Smooth muscle cell (in vitro differentiated cells): Measurements from ENCODE around the gene CLDN22. TPM values are rescaled to one million over a fixed set of nuclear protein-coding genes. Genes with fewer than 3 reads are reported as not detected.

Experiments
- DNase-seq: peaks from one replicate; lab custom pipeline; 2025; ENCODE audit not compliant: unreplicated experiment; lab: John Stamatoyannopoulos, UW
- H2AFZ ChIP-seq: fragments of 200-600 bp; sonication (generic); 2 replicates; pipeline ENCODE4 v1.6.0; 2016; ENCODE audit warnings: antibody characterized with exemption, low read depth, mild to moderate bottlenecking
- H3F3A ChIP-seq: fragments of 200-600 bp; sonication (generic); 2 replicates; pipeline ENCODE4 v1.6.0; 2017; ENCODE audit warnings: antibody characterized with exemption, low read depth
- H3K27ac ChIP-seq: fragments of 200-600 bp; sonication (generic); 2 replicates; pipeline ENCODE4 v1.5.1; 2016; ENCODE audit warnings: low read depth, mild to moderate bottlenecking
- H3K27me3 ChIP-seq: fragments of 200-600 bp; sonication (generic); 2 replicates; pipeline ENCODE4 v1.6.1; 2016; ENCODE audit warnings: low read depth, mild to moderate bottlenecking
- H3K36me3 ChIP-seq: fragments of 200-600 bp; sonication (generic); 2 replicates; pipeline ENCODE4 v1.5.1; 2016; ENCODE audit warnings: low read depth
- H3K4me1 ChIP-seq: fragments of 200-600 bp; sonication (generic); 2 replicates; pipeline ENCODE4 v1.5.1; 2016; ENCODE audit warnings: low read depth
- H3K4me2 ChIP-seq: fragments of 200-600 bp; sonication (generic); 2 replicates; pipeline ENCODE4 v1.6.0; 2016; ENCODE audit warnings: mild to moderate bottlenecking
- H3K4me3 ChIP-seq: fragments of 200-600 bp; sonication (generic); 2 replicates; pipeline ENCODE4 v1.5.1; 2016; ENCODE audit warnings: mild to moderate bottlenecking
- H3K79me2 ChIP-seq: fragments of 200-600 bp; sonication (generic); 2 replicates; pipeline ENCODE4 v1.6.0; 2016; ENCODE audit warnings: low read depth, mild to moderate bottlenecking
- H3K9ac ChIP-seq: fragments of 200-600 bp; sonication (generic); 2 replicates; pipeline ENCODE4 v1.6.0; 2016; ENCODE audit warnings: low read depth
- H3K9me3 ChIP-seq: fragments of 200-600 bp; sonication (generic); replicated peaks from 2 replicates; pipeline ENCODE4 v1.5.1; 2016; ENCODE audit warnings: low read depth
- H4K20me1 ChIP-seq: fragments of 200-600 bp; sonication (generic); 2 replicates; pipeline ENCODE4 v1.6.0; 2016; ENCODE audit warnings: low read depth
- CTCF ChIP-seq: fragments of 200-600 bp; sonication (generic); IDR thresholded peaks from 2 replicates; pipeline ENCODE4 v1.5.1; 2017; ENCODE audit warnings: borderline replicate concordance, mild to moderate bottlenecking, antibody characterized with exemption; ENCODE audit not compliant: insufficient read depth, poor library complexity, severe bottlenecking
- WGBS: methylation state at CpG from one replicate; pipeline ENCODE4 v1.1.7; 2016; ENCODE audit warnings: low lambda C conversion rate; 5-methylcytosine and 5-hydroxymethylcytosine counted together
- polyA plus RNA-seq: library from polyadenylated mRNA; unstranded; fragments of >200 nt; fragmentation: Nextera tagmentation; extraction: Ambion mirVana; gene quantifications from 2 replicates; pipeline ENCODE4 v1.2.1, GENCODE V29; 2016
- total RNA-seq: library from RNA; depleted of rRNA; stranded (reverse); fragments of >200 nt; gene quantifications from 2 replicates; pipeline ENCODE4 v1.2.3, GENCODE V29; 2014

The CLDN22 gene
- total and polyA plus RNA-seq, 2 experiments from 2014 or later: 0.08 TPM; not detected in 1

- H4K20me1 ChIP-seq: no peaks in the 10 kb centered on the region
- no peak overlapping the region for H3K4me2 ChIP-seq
- H3K36me3 ChIP-seq: no peaks in the 10 kb centered on the region
- TF ChIP-seq CTCF: no peak
- H3K9me3 ChIP-seq: no peaks in the 10 kb centered on the region
- no peak overlapping the region for H3K27ac ChIP-seq
- no peaks in the 10 kb centered on the region for H3K4me1 ChIP-seq
- no peaks in the 10 kb centered on the region for H3K27me3 ChIP-seq
- H3F3A ChIP-seq: no peaks in the 10 kb centered on the region
- no peak overlapping the region for H2AFZ ChIP-seq
- no peak for DNase-seq
- H3K9ac ChIP-seq: no peak overlapping the region
- no peaks in the 10 kb centered on the region for H3K79me2 ChIP-seq
- no peak overlapping the region for H3K4me3 ChIP-seq
- 94% methylated on average over 13 of the region's 13 CpGs for WGBS
These were observed 38.2 kb upstream of the CLDN22 start for GRCh38 chr4:183358215-183358755.

- Histone ChIP-seq H4K20me1 (no peaks in the 10 kb centered on the region), H3K4me3 (no peak overlapping the region), H3K9ac (no peak overlapping the region), H3K79me2 (no peaks in the 10 kb centered on the region), H3K4me2 (no peak overlapping the region), H3K27me3 (no peaks in the 10 kb centered on the region), H3F3A (no peaks in the 10 kb centered on the region), H2AFZ (no peak overlapping the region), H3K4me1 (no peaks in the 10 kb centered on the region), H3K27ac (no peak overlapping the region), H3K36me3 (no peaks in the 10 kb centered on the region), H3K9me3 (no peaks in the 10 kb centered on the region)
- no peak for TF ChIP-seq CTCF
- DNase-seq: no peak
- 85% methylated on average over 18 of the region's 20 CpGs for WGBS
These were observed 37.0 kb upstream of the CLDN22 start for GRCh38 chr4:183356931-183357675.

GRCh38 chr4:183356173-183356830 lies 36.2 kb upstream of the CLDN22 start:
- Histone ChIP-seq H3K9ac (no peak overlapping the region), H3K4me1 (no peaks in the 10 kb centered on the region), H3K9me3 (no peaks in the 10 kb centered on the region), H3K79me2 (no peaks in the 10 kb centered on the region), H2AFZ (no peak overlapping the region), H3K4me3 (no peak overlapping the region), H3K27ac (no peak overlapping the region), H3K4me2 (no peak overlapping the region), H3K27me3 (no peaks in the 10 kb centered on the region), H3K36me3 (no peaks in the 10 kb centered on the region), H3F3A (no peaks in the 10 kb centered on the region), H4K20me1 (no peaks in the 10 kb centered on the region)
- DNase-seq: no peak
- TF ChIP-seq CTCF: no peak
- 86% methylated on average over 20 of the region's 20 CpGs for WGBS
